Measurements from ENCODE around the gene RPS6KA5.
A peak's percentile ranks its signal among the peaks of the same experiment; 100 is the strongest.
"Not testable (repeated sequence)": the region's sequence is repeated elsewhere in the genome, so short reads cannot be mapped to it uniquely, and the experiment has no call there.

The RPS6KA5 gene

DNA sequence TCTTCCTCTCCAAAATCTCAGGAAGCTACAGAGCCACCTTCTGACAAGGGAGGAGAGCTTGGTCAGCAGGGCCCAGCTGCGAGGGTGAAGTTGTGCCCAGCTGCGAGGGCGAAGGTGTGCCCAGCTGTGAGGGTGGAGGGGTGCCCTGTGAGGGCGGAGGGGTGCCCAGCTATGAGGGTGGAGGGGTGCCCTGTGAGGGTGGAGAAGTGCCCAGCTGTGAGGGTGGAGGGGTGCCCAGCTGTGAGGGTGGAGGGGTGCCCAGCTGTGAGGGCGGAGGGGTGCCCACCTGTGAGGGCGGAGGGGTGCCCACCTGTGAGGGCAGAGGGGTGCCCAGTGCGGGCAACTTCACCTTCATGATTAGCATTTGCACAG, 223.8 kb downstream of the RPS6KA5 start:
- DNase-seq (ENCODE audit: low read depth in 2 of 2) = no peak

DNA sequence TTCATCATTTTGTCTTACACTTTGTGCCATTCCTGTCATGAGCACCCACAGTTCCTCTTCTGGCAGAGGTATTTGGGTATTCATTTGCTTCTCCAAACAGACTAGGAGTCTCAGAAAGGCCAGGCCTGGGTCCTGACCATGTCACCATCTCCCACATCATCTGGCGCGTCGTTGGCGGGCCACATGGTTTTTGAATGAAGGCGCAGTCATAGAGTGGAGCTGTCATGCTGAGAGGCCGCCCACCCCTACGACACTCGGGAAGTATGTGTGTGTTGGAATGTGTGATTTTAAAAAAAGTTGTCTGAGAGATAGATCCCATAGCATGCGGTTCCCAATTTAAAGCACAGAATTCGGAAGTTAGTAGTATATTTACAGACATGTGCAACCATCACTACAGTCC, 228.6 kb downstream of the RPS6KA5 start:
- no peak for DNase-seq (ENCODE audit: low read depth in 2 of 2)

GRCh38 chr14:90830931-90831701, 229.3 kb downstream of the RPS6KA5 start:
- DNase-seq (ENCODE audit: low read depth in 2 of 2) = no peak

GRCh38 chr14:90829677-90830076, 230.8 kb downstream of the RPS6KA5 start:
- no peak for DNase-seq (ENCODE audit: low read depth in 2 of 2)

- DNase-seq (ENCODE audit: low read depth in 2 of 2) = no peak
Observed at GRCh38 chr14:90828642-90829487, 231.6 kb downstream of the RPS6KA5 start.

GRCh38 chr14:90827919-90828610, 232.4 kb downstream of the RPS6KA5 start:
- peak; percentile 78 to 87 for DNase-seq (ENCODE audit: low read depth in 2 of 2)

DNA sequence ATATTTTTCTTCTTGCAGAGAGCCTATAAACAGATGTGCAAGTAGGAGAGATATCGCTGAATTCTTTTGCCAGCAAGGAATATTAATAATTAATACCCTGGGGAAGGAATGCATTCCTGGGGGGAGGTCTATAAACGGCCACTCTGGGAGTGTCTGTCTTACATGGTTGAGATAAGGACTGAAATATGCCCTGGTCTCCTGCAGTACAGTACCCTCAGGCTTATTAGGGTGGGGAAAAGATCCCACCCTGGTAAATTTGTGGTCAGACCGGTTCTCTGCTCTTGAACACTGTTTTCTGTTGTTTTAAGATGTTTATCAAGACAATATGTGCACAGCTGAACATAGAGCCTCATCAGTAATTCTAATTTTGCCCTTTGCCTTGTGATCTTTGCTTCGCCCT, 236.9 kb downstream of the RPS6KA5 start:
- DNase-seq (ENCODE audit: low read depth in 2 of 2) = not testable (repeated sequence)

GRCh38 chr14:90820958-90821357, 239.5 kb downstream of the RPS6KA5 start:
- peak; percentile 70 to 79 for DNase-seq (ENCODE audit: low read depth in 2 of 2)

DNA sequence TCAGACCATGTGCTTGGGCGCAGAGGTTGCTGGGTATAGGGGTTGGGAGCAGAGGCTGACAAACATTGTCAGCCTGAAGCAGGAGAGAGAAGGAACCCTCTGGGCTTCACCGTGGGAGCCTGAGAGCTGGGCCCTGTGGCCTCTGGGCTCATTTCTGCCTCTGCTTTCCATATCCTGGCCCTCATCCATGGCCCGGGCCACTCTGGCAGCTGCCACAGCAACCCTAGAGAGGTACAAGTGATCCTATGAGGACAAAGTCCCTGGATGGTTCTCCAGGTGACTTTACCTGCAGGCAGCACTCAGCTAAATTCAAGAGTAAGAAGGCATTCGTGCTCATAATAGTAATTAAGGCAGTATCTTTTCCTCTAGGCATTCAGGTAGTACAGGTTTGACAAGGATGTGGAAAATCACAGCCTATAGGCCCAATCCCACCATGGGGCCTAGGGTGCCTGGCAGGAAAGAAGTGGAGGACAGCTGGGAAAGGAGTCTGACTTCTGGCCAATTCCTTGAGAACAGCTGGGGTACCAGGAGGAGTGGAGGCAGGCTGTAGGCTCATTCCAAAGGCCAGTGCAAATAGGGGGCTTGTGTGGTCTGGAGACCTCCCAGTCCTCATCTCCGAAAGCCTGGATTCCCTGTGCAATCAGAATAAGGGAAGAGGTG, 240.6 kb downstream of the RPS6KA5 start:
- DNase-seq (ENCODE audit: low read depth in 2 of 2) = no peak

- no peak for DNase-seq (ENCODE audit: low read depth in 2 of 2)
Observed at GRCh38 chr14:90818715-90819114, 241.7 kb downstream of the RPS6KA5 start.

DNA sequence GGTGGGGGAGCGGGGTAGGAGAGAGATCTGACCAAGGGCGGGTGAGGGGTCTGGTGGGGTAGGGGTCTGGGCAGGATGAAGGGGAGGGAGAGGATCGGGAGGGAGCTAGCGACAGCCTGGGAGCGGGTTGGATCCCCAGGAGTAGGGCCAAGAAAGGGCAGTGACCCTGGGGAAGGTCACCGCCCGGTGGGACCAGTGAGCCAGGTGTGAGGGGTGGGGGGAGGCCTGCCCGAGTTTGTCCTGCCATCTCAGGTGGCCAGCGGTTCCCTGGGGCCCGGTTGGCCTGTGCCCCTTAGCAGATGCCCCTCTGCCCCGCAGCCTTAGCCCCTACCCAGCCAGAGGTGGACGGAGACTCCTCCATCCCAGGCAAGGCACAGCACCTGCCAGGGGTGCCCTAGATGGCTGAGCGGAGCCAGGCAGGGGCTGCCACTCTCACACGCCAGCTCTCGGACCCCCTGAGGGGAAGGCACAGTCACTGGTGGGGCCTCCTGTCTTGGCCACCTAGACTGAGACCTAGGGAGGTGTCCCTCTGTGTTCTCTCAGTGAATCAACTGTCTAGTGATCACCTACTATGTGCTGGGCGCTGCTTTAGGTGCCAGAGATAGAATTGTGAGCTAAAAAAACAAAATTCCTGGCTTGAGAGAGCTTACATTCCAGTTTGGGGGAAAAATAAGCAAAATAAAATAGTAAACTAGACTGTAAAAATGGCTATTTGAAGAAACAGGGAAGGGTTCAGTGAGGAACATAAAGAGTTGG, 243.6 kb downstream of the RPS6KA5 start:
- no peak for DNase-seq (ENCODE audit: low read depth in 2 of 2)

GRCh38 chr14:90815822-90816662, 244.4 kb downstream of the RPS6KA5 start, which contains the start of gene TTC7B:
Gene TTC7B, minus strand, starts transcription at chr14:90816430. Its CDS starts 135 bp downstream, at chr14:90816295.
- DNase-seq (ENCODE audit: low read depth in 2 of 2) = no peak

- DNase-seq (ENCODE audit: low read depth in 2 of 2) = no peak
Observed at GRCh38 chr14:90815572-90815821, 244.9 kb downstream of the RPS6KA5 start.

DNA sequence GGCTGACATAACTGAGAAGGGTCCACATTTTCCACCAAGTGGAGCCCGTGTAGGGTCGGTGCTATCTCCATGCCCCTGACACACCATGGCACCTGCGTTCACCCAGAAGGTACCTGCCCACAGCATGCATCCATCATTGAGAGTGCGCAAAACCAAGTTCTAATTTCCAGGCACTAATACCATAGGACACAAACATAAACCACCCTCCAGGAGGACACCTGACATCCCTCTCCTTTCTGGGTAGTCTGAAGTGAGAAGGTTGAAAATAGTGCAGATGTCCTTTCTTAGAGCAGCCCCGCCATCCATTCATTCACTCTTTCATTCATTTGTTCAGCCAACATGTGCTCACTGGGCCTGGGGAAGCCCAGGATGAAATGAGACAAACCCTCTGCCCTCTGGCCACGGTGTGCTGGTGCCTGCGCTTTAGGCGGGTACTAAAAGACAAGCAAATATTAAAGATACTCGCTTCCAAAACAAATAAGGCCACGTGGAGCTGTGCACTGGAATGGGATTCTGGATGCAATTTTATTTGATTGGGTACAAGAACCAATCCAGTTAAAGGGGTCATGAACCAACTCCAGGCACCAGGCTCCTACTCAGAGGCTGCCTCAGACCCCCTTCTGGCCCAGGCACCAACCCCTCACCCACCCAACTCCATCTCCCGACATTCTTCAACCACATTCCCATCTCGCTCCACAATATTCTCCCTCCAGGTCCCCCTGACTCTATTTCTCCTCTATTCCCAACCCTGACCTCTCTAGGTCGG, 245.5 kb downstream of the RPS6KA5 start:
- DNase-seq (ENCODE audit: low read depth in 2 of 2) = no peak

DNA sequence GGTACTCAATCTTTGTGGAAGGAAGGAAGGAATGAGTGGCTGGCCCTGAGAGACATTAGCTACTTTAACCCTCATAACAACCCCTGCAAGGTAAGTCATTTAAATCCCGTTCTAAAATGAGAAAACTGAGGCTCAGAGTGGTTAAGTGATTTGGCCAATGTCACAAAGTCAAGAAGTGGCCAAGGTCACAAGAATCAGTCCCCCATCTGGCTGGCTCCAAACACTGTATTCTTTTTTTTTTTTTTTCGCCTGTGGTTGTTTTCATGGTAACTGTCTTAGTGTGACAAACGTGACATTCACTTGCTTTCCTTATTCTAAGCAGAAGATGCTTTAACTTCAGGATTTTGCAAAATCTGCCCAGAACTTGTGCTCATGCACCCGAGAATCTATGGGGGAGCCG, 247.0 kb downstream of the RPS6KA5 start:
- no peak for DNase-seq (ENCODE audit: low read depth in 2 of 2)

DNA sequence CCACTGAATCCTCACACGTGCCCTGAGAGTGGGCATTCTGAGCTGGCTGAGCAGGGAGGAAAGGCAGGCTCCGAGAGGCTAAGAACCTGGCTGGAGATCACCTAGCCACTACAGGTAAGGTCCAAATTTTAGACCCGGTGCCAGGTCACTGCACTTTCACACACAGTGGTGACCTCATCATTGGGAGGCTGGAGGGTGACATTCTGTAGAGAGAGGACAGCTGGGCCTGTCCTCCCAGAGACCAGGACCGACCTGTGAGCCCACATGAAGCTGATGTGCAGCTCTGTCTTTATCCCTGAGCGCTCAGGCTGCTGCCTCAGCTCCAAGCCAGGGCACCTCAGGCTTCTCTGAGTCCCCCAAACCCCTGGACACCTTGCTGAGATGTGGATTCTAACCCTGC, 248.3 kb downstream of the RPS6KA5 start:
- DNase-seq (ENCODE audit: low read depth in 2 of 2) = no peak

DNA sequence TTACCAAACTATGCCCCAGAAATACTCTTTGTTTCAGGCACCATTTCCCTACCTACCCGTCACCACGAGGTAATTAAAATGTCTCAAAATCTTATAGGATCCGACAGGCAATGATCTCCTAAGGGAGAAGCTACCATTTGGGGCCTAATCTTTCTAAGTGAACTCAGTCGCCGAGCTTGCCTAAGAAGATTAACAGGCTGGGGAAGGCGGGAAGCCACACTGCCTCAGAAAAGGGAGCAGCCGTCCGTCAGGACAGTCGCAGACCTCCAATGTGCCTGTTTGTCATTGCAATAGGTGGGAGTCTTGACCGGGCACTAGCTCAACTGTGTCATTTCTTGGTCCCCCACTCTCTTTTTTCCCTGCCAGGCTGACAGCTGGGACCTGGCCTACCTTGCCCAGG, 248.8 kb downstream of the RPS6KA5 start:
- no peak for DNase-seq (ENCODE audit: low read depth in 2 of 2)

- no peak for DNase-seq (ENCODE audit: low read depth in 2 of 2)
Observed at GRCh38 chr14:90810806-90811205, 249.6 kb downstream of the RPS6KA5 start.

DNA sequence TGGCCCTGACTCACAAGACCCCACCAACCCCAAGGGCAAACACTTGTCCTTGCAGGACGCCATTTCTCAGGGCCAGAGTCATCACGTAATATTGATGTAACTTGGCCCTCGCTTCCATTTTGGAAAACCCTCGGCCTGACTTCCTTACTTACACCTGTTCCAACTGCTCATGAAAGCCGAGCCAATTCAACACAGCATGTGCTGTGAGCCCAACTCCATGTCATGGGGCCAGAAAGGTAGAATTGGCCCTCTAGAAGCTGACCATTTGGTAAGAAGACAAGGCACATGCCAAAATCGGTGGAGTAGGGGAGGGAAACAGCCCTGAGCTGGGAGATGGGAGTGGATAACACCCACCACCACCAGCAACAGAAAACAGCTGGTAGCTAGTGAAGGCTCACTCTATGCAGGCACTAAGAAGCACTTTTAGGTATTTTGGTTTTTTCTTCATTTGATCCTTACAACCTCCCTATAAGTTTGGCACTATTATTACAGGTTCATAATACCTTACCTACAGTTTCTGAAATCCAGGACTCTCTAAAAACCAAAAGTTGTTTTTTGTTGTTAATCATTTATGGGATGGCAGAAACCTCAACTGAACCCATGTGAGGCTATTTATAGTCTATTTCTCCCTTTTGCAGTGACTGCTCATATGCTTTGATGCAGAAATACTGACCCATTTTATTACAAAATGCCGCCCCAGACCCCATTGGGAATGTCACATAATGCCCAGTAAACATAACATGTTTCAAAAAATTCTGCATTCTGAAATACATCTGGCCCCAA, 250.7 kb downstream of the RPS6KA5 start:
- DNase-seq (ENCODE audit: low read depth in 2 of 2) = no peak

All from stimulated activated CD8-positive, alpha-beta memory T cell treated with anti-CD3 and anti-CD28 coated beads, Interleukin-7, amount 100 ng/mL, for 4 hours (primary cell).